Panc1 (cell line): ENCODE measurements around the gene GMEB1. TPM values are rescaled to one million over a fixed set of nuclear protein-coding genes. Genes with fewer than 3 reads are reported as not detected.
"Not testable (repeated sequence)": the region's sequence is repeated elsewhere in the genome, so short reads cannot be mapped to it uniquely, and the experiment has no call there.

Source experiments
- ATAC-seq: fragments of 200-7000 bp; cut with Tn5 transposase; 2 replicates; pipeline ENCODE4 v1.9.1; 2020; ENCODE audit warnings: mild to moderate bottlenecking, moderate library complexity
- BruUV-seq: library from RNA; stranded (reverse); fragments of 400-500 nt; replicated peaks from 2 replicates; lab custom pipeline; 2021; lab: Mats Ljungman, UMichigan
- CTCF ChIA-PET: fragments of 300-600 bp; sonication (Branson Sonifier 250); formaldehyde crosslinking; loops from one replicate; lab custom pipeline; 2022; ENCODE audit warnings: antibody characterized with exemption; lab: Charles Lee
- POLR2A ChIA-PET: fragments of 300-600 bp; sonication (Branson Sonifier 250); formaldehyde crosslinking; loops from one replicate; lab custom pipeline; 2022; ENCODE audit warnings: antibody characterized with exemption; lab: Charles Lee
- DNase-seq: peaks from one replicate; pipeline ENCODE4 v3.0.0-alpha.2; 2010; ENCODE audit warnings: low read depth, low spot score
- H3K27ac ChIP-seq: 2 replicates; pipeline ENCODE4 v1.5.1; 2011; ENCODE audit warnings: mild to moderate bottlenecking, low read length, inconsistent platforms
- H3K27me3 ChIP-seq: fragments of 200-500 bp; sonication (Bioruptor generic); 2 replicates; pipeline ENCODE4 v1.6.0; 2014; ENCODE audit warnings: low read length, inconsistent platforms; ENCODE audit not compliant: control insufficient read depth, insufficient read depth
- H3K36me3 ChIP-seq: fragments of 200-500 bp; sonication (Bioruptor generic); 2 replicates; pipeline ENCODE4 v1.5.1; 2014; ENCODE audit warnings: inconsistent platforms, mild to moderate bottlenecking, low read length, moderate library complexity; ENCODE audit not compliant: control insufficient read depth, insufficient read depth
- H3K4me1 ChIP-seq: 2 replicates; pipeline ENCODE4 v1.5.1; 2011; ENCODE audit warnings: inconsistent platforms, mild to moderate bottlenecking, low read length, moderate library complexity; ENCODE audit not compliant: control insufficient read depth, insufficient read depth
- H3K4me3 ChIP-seq, 2 experiments: 2 replicates each; pipeline ENCODE4 v1.5.1; 2011 to 2012; ENCODE audit warnings: low read depth in 2 of 2, low read length in 2 of 2, mild to moderate bottlenecking in 2 of 2, inconsistent platforms in 1 of 2, moderate library complexity in 1 of 2
- H3K9me3 ChIP-seq: fragments of 200-500 bp; sonication (Bioruptor generic); 2 replicates; pipeline ENCODE4 v1.5.1; 2014; ENCODE audit warnings: low read depth, mild to moderate bottlenecking, inconsistent platforms, low read length, moderate library complexity; ENCODE audit not compliant: control insufficient read depth, insufficient read depth
- CTCF ChIP-seq: fragments of 450-650 bp; IDR thresholded peaks from 2 replicates; pipeline ENCODE4 v1.5.1; 2017; ENCODE audit warnings: mild to moderate bottlenecking
- POLR2AphosphoS5 ChIP-seq: IDR thresholded peaks from 2 replicates; pipeline ENCODE4 v1.6.1; 2012; ENCODE audit warnings: mild to moderate bottlenecking, low read depth, low read length, moderate library complexity
- REST ChIP-seq, 2 experiments: IDR thresholded peaks; 2 replicates each; pipeline ENCODE4 v1.6.1; 2011 to 2012; ENCODE audit warnings: low read depth in 2 of 2, control low read depth in 1 of 2, low read length in 1 of 2, mild to moderate bottlenecking in 1 of 2, moderate library complexity in 1 of 2; ENCODE audit not compliant: insufficient read depth in 1 of 2
- SIN3A ChIP-seq: IDR thresholded peaks from 2 replicates; pipeline ENCODE4 v1.6.1; 2012; ENCODE audit warnings: low read depth, mild to moderate bottlenecking, low read length, moderate library complexity, borderline replicate concordance; ENCODE audit not compliant: insufficient read depth
- TCF7L2 ChIP-seq: IDR thresholded peaks from 2 replicates; pipeline ENCODE4 v1.6.1; 2011; ENCODE audit warnings: mild to moderate bottlenecking, low read depth, low read length, inconsistent platforms
- in situ Hi-C: cut with HindIII; loops from 2 replicates; pipeline ENCODE4 v1.10.0; 2016; ENCODE audit warnings: low sequenced_read_pairs, low pct_unique_long_range_greater_than_20kb
- intact Hi-C: fragments of 100-400 bp; cut with micrococcal nuclease; formaldehyde crosslinking; loops from one replicate; pipeline ENCODE4 v1.10.0; 2022; ENCODE audit not compliant: unreplicated experiment
- total RNA-seq: library from RNA; stranded (reverse); gene quantifications from one replicate; pipeline ENCODE4 v1.2.1, GENCODE V29; 2021; ENCODE audit not compliant: unreplicated experiment

Gene GMEB1
- total RNA-seq, 1 experiment from 2014 or later = 13.8 TPM

GRCh38 chr1:28648008-28648473 is 20.5 kb upstream of the GMEB1 start:
- no peak for TF ChIP-seq REST (IDR thresholded peaks at IDR 0.05; ENCODE audit: insufficient read depth in 1 of 2, low read depth in 2 of 2, low read length in 1 of 2)
- no peak for TF ChIP-seq SIN3A
- no peak for TF ChIP-seq TCF7L2
- no peak for TF ChIP-seq CTCF
- TF ChIP-seq POLR2AphosphoS5 = no peak
- peak; percentile 88 for ATAC-seq
- Histone ChIP-seq H3K9me3 (no peaks in the 10 kb centered on the region), H3K4me1 (peaks cover 4% of the 10 kb centered on the region; the same call in 1 of the 2 replicates), H3K27me3 (no peaks in the 10 kb centered on the region), H3K4me3 (peak overlapping the region; percentile 32 to 57), H3K36me3 (no peaks in the 10 kb centered on the region), H3K27ac (peak overlapping the region; percentile 99)
- ChIA-PET CTCF (no interaction called here), POLR2A (interaction anchor here (0.6 to 1.4 kb wide), 6 partner anchors 20 to 692 kb away, joined by 3 to 12 read pairs (median 6); partner anchors contain the start of gene GMEB1)
- intact Hi-C loops = loop anchor here (1.0 to 10.0 kb wide), 2 partner anchors 89 to 227 kb away; no protein-coding TSS in a partner anchor
- in situ Hi-C loops = no loop called here
- BruUV-seq = no TSS peak
- DNase-seq = peak; percentile 96

GRCh38 chr1:28648474-28649198 is 19.9 kb upstream of the GMEB1 start, which contains the start of gene RNU11:
RNU11 (plus strand) TSS chr1:28648600.
- intact Hi-C loops = loop anchor here (1.0 to 10.0 kb wide), 2 partner anchors 89 to 226 kb away; no protein-coding TSS in a partner anchor
- H3K4me3 ChIP-seq = peak within 1 kb of the TSS; percentile 32 to 57
- peaks cover 4% of the 10 kb centered on the region; the same call in 1 of the 2 replicates for H3K4me1 ChIP-seq
- no peaks in the 10 kb centered on the region for H3K36me3 ChIP-seq
- in situ Hi-C loops = no loop called here
- BruUV-seq = TSS peak; percentile 100
- H3K9me3 ChIP-seq = no peaks in the 10 kb centered on the region
- ATAC-seq (peak; percentile 89), DNase-seq (peak; percentile 98)
- H3K27me3 ChIP-seq = no peaks in the 10 kb centered on the region
- CTCF ChIA-PET = no interaction called here
- peak within 1 kb of the TSS; percentile 99 for H3K27ac ChIP-seq
- POLR2A ChIA-PET = interaction anchor here (0.6 to 1.4 kb wide), 10 partner anchors 20 to 692 kb away, joined by 3 to 12 read pairs (median 6); partner anchors contain the start of gene GMEB1
- TF ChIP-seq REST (IDR thresholded peaks at IDR 0.05; ENCODE audit: insufficient read depth in 1 of 2, low read depth in 2 of 2, low read length in 1 of 2) (no peak), POLR2AphosphoS5 (peak; percentile 100), TCF7L2 (peak; percentile 85), SIN3A (peak; percentile 100)

- H3K27me3 ChIP-seq, in situ Hi-C loops, H3K9me3 ChIP-seq, H3K27ac ChIP-seq, H3K4me3 ChIP-seq, ATAC-seq, CTCF ChIA-PET, intact Hi-C loops, DNase-seq, H3K4me1 ChIP-seq, BruUV-seq, H3K36me3 ChIP-seq: not testable (repeated sequence)
- POLR2A ChIA-PET = interaction anchor here (0.6 kb wide), 1 partner anchor 84 kb away, joined by 8 read pairs; the partner anchor contains the start of gene YTHDF2
Observed at GRCh38 chr1:28653063-28653462, 15.5 kb upstream of the GMEB1 start.
